Effector CD8-positive, alpha-beta T cell (primary cell): ENCODE data around the gene CCDC57.
"Not testable (repeated sequence)": the region's sequence is repeated elsewhere in the genome, so short reads cannot be mapped to it uniquely, and the experiment has no call there.

Experiments
- DNase-seq: peaks from one replicate; lab custom pipeline; 2025; lab: John Stamatoyannopoulos, UW

The CCDC57 gene

GRCh38 chr17:82225368-82226029 lies 12.9 kb upstream of the CCDC57 start:
- DNase-seq, result no peak

GRCh38 chr17:82224666-82225065 lies 12.0 kb upstream of the CCDC57 start:
- no peak for DNase-seq

- DNase-seq, result no peak
Observed at GRCh38 chr17:82223517-82223916, 10.9 kb upstream of the CCDC57 start.

- DNase-seq, result no peak
Observed at GRCh38 chr17:82222816-82223215, 10.2 kb upstream of the CCDC57 start.

GRCh38 chr17:82221341-82221902 lies 8.8 kb upstream of the CCDC57 start:
- DNase-seq, result no peak

GRCh38 chr17:82219753-82220709 lies 7.4 kb upstream of the CCDC57 start:
- DNase-seq, result no peak

- DNase-seq, result no peak
Observed at GRCh38 chr17:82219083-82219482, 6.4 kb upstream of the CCDC57 start.

- no peak for DNase-seq
Observed at GRCh38 chr17:82218349-82219075, 5.9 kb upstream of the CCDC57 start.

- DNase-seq, result no peak
Observed at GRCh38 chr17:82217530-82218204, 5.0 kb upstream of the CCDC57 start.

- DNase-seq, result no peak
Observed at GRCh38 chr17:82217120-82217529, 4.5 kb upstream of the CCDC57 start.

- DNase-seq, result no peak
Observed at GRCh38 chr17:82216301-82217119, 3.9 kb upstream of the CCDC57 start.

GRCh38 chr17:82215972-82216300 lies 3.3 kb upstream of the CCDC57 start:
- DNase-seq, result no peak

GRCh38 chr17:82215095-82215971 lies 2.7 kb upstream of the CCDC57 start:
- no peak for DNase-seq

GRCh38 chr17:82214012-82214628 lies 1.5 kb upstream of the CCDC57 start:
- DNase-seq, result no peak

- peak; percentile 49 for DNase-seq
Observed at GRCh38 chr17:82213251-82214011, 789 bp upstream of the CCDC57 start.

- not testable (repeated sequence) for DNase-seq
Observed at GRCh38 chr17:82210655-82211054, 2.0 kb downstream of the CCDC57 start.

GRCh38 chr17:82205720-82206508 lies 6.7 kb downstream of the CCDC57 start:
- DNase-seq, result peak; percentile 62
